HG03060 (cell line): ENCODE data around the gene EXOSC5.
"Not testable (repeated sequence)": the region's sequence is repeated elsewhere in the genome, so short reads cannot be mapped to it uniquely, and the experiment has no call there.

Experiments
- ATAC-seq: cut with Tn5 transposase; IDR thresholded peaks from one replicate; pipeline ENCODE4 v1.9.1; 2021; ENCODE audit warnings: low read depth, moderate number of reproducible peaks; ENCODE audit not compliant: unreplicated experiment

The EXOSC5 gene

DNA sequence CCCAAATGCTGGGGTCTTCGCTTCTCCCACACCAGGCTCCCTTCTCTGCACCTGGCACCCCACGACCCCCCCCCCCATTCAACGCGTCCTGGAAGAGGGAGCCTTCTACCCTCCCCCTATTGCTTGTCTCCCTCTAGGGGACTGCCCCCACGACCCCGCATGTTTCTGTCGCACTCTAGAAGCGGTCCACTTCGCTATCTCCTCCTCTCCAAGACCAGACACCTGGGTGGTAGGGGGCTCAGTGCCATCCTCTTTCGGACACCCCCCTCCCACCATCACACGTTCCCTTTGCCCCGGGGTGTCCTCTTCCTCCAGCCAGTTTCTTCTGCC is 44.9 kb downstream of the EXOSC5 start:
- ATAC-seq: no peak

GRCh38 chr19:41351339-41352245 is 45.6 kb downstream of the EXOSC5 start:
- no peak for ATAC-seq

DNA sequence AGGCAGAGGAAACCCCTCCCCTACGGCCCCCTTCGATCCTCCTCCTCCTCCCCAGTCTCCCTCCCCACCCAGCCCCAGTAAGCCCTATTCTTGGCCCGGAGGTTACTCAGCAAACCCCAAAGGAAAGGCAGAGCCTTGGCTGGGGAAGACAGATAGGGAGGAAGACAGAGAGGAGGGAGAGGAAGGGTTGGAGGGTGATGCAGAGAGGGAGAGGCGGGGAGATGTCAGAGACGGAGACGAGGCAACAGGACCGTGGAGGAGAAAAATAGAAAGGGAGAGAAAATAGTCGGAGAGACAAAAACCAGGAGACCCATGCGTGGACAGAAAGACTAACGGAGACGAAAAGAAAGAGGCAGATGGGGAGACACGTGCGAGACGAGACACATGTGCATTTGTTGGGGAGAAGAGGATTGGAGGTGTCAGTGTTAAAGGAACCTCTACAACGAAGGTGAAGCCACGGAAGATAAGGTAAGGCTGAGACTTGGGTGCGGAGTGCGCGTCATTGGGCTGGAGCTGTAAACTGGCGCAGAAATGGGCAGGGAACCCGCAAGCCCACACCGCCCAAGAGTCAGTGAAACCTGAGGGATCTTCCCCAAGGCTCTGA is 46.3 kb downstream of the EXOSC5 start:
- no peak for ATAC-seq

GRCh38 chr19:41346916-41347315 is 50.2 kb downstream of the EXOSC5 start:
- not testable (repeated sequence) for ATAC-seq

DNA sequence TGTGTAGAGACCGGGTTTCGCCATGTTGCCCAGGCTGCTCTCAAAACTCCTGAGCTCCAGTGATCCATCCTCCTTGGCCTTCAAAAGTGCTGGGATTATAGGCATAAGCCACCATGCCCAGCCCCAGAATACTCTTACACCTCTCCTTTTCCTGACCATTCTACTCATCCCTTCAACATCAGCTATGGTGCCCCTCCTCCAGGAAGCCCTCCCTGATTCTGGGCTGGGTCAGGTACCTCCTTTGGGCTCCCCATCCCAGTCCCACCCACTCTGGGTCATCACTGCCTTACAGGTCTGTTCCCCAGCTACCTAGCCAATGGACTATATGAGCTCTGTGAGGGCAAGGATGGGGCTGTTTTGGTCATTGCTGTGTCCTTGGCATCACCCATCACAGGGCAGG is 53.0 kb downstream of the EXOSC5 start:
- no peak for ATAC-seq

- no peak for ATAC-seq
These were observed 55.3 kb downstream of the EXOSC5 start for GRCh38 chr19:41341669-41342490.

DNA sequence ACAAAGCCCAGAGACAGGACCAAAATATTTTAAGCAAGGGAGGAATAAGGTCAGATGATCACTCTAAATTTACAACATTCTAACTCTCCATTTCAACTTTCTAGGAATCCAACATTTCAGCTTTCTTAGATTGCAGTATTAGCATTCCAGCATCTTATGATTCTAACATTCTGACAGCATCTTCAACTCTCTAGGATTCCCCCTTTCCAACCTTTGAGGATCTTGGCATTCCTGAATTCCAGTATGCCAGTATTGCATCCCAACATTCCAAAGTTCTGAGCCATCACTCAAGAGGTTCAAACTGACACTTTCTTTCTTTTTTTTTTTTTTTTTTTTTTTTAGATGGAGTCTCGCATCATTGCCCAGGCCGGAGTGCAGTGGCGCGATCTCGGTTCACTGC is 57.2 kb downstream of the EXOSC5 start:
- ATAC-seq: no peak
